GM19468 (cell line): ENCODE results near the gene TPK1.
"Not testable (repeated sequence)": the region's sequence is repeated elsewhere in the genome, so short reads cannot be mapped to it uniquely, and the experiment has no call there.

Experiments used
- ATAC-seq: cut with Tn5 transposase; IDR thresholded peaks from one replicate; pipeline ENCODE4 v1.9.1; 2021; ENCODE audit warnings: mild to moderate bottlenecking, moderate library complexity, moderate number of reproducible peaks; ENCODE audit not compliant: unreplicated experiment; ENCODE audit errors: extremely low read depth

The TPK1 gene

DNA sequence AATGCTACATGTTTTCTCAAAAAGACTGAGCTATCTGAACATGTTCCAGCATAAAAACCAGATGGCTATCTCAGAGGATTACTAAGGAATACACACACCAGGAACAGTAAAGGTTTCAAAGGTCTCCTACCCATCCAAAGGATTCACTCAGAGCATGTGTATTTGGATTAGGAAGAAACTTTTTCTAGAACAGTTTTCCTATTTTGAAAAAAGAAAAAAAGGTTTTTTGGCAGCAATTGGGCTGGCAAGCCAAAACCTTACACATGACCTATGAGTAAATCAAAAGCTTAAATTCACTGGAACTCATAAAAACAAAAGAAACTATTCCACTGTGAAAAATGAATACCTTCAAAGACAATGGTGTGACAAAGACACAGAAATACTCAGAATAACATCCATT is 9.6 kb downstream of the TPK1 start:
- no peak for ATAC-seq

DNA sequence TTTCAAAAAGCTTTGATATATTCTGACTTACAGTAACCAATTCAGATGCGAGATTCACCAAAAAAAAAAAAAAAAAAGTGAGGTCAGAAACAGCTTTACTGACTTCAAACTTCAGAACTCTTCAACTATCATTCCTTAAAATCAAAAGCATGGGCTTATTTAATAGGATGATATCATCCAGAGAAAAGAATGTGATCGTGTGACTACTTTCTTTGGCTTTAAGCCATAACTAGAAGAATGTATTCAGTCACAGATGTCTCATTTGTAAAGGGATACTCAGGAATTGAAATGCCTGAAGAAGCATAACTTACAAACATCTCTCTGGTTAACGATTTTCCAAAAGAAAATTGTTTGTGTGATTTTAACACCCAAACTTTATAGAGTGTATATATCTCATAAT is 11.5 kb downstream of the TPK1 start:
- ATAC-seq, result no peak

GRCh38 chr7:144822223-144822622 is 13.6 kb downstream of the TPK1 start:
- ATAC-seq, result no peak

GRCh38 chr7:144821067-144821466 is 14.8 kb downstream of the TPK1 start:
- peak; percentile 50 for ATAC-seq

DNA sequence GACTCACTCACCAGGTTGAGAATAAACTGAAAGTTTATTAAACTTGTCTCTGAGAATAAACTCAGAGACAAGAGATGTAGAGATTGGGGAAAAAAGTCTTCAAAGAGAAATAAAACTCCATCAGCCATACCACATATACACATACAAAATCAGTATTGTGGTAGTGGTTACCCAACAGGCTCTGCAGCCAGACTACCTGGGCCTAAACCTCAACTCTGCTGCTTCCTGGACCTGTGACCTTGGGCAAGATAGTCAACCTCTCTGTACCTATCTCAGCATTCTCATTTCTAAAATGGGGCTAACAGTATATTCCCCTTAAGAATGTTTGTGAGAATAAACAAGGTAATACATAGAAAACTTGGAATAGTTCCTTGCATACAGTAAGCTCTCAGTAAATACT is 15.3 kb downstream of the TPK1 start:
- no peak for ATAC-seq

GRCh38 chr7:144819566-144819965 is 16.3 kb downstream of the TPK1 start:
- no peak for ATAC-seq

DNA sequence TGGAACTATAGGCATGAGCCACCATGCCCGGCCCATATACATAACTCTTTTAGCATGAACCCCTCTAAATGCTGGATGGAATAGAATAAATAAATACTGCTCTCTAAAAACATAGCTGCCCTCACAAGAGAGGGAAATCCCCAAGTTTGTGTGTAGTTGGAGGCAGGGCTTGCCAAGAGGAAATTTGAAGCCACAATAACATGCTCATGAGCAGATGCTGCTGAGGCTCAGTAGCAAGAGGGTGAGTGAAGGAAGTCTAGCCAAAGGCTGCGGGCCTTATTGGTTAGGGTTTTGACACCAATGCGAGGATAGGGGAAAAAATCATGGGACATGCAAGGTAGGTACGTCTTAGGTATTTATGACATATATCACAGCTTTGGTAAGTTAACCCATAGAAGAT is 17.3 kb downstream of the TPK1 start:
- ATAC-seq, result peak; percentile 52

- no peak for ATAC-seq
Measured at GRCh38 chr7:144817001-144817400, 18.9 kb downstream of the TPK1 start.

DNA sequence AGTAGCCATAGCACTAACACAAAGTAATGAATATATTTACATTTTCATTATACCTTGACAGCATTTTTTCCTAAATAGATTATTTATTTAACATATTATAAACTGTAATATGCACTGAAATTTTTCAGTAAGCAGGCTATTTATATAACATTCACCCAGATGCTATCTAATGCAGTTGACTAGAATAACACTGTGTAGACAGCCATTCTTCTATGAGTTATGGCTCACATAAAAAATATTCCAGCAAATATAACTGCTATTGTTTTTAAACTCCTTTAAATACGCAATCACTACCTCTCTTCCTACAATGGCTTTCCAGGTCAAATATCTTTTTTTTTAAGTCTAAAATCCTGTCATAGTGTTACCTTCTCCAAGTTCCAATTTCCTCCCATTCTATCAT is 21.6 kb downstream of the TPK1 start:
- no peak for ATAC-seq

DNA sequence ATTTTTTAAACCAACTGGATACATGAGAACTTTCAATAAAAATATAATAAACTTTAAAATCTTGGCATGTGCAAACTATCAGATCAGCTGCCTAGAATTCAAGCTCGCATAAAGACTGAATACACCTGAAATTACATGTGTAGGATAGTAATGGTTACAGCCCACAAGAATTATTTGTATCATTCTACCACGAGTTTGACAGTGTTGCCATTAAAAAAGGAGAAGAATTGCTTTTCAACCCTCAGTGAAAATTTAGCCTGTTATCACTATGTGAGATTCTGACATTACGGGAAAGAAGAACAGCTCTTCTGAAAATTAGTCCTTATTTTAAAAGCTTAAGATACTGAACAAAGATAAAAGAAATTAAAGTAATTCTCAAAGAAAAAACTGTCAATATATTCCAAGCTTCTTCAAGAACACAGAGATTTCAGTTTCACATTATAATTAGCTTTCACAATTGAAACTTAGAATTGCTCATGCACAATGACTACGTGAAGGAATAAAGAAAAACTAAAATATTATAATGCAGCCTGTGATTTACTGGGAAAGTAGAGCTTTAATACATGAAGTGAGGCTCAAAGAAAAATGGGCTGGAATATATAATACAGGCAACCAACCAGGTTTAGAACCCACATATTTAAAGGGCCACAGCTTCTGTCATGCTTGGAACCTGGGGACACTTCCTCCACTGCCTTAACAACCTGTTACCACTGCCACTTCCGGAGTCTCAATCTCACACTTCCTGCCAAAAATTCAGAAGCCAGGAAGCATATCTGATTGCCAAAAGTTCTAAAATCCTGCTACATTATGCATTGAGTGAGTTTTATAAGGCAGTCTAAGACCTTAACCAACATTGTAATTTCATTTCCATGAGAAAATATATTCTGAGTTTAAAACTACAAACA is 23.2 kb downstream of the TPK1 start:
- ATAC-seq, result peak; percentile 56

DNA sequence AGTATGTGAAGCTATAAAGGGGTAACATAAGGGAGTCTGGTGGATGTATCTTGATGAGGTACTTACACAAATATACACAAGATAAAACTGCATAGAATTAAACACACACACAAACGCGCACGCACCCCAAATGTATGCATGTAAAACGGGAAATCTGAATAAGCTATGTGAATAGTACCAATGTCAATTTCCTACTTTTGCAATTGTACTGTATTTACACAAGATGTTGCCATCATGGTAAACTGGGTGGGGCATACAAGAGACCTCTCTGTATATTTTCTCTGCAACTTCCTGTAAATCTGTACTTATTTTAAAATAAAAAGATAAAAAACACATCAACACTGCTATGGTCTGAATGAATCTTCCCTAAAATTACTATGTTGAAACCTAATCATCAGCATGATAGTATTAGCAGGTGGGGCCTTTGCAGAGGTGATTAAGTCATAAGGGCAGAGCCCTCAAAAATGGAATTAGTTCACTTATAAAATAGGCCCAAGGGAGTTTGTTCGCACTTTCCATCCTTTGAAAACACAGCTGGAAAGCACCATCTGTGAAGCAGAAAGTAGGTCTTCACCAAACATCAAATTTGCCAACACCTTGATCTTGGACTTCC is 30.1 kb downstream of the TPK1 start:
- ATAC-seq, result no peak

DNA sequence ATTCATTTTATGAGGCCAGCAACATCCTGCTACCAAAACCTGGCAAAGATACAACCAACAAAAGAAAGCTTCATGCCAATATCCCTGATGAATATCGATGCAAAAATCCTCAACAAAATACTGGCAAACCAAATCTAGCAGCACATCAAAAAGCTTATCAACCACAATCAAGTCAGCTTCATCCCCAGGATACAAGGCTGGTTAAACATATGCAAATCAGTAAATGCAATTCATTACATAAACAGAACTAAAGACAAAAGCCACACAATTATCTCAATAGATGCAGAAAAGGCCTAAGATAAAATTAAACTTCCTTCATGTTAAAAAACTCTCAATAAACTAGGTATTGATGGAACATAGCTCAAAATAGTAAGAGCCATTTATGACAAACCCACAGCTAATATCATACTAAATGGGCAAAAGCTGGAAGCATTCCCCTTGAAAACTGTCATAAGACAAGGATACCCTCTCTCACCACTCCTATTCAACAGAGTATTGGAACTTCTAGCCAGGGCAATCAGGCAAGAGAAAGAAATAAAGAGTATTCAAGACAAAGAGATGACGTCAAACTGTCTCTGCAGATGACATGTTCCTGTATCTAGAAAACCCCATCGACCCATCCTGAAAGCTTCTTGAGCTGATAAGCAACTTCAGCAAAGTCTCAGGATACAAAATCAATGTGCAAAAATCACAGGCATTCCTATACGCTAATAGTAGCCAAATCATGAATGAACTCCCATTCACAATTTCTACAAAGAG is 35.0 kb downstream of the TPK1 start:
- ATAC-seq, result not testable (repeated sequence)

DNA sequence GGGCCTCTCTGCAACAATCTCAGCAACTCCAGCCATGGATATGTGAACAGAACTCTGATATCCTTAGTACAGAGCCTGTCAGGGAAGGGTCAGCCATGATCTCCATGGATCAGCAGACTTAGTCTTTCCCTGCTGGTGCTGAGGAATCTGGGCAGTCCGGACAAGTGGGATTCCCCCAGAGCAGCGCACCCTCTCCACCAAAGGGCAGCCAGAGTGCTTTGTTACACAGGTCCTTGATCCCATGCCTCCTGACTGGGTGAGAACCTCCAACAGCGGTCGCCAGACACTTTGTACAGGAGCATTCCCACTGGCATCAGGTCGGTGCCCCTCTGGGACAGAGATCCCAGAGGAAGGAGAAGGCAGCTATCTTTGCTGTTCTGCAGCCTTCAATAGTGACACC is 38.9 kb downstream of the TPK1 start:
- no peak for ATAC-seq

- ATAC-seq, result no peak
Measured at GRCh38 chr7:144792050-144792449, 43.8 kb downstream of the TPK1 start.

DNA sequence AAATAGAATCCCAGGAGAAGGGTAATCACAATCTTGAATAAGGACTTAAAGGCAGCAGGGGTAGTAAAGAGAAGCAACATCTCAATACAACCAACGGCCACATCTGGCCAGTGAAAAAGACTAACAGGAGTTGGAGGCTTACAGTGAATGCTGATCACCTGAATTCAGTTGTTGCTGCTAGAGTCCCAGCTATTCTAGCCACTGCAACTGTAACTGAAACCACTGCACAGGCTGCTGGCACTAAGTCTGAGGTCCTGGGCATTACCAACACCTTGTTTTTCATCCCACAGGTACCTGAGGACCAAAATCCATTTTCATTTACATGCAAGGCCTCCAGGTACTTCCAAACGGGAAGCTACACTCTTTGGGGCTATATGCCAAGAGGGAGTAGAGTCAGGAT is 44.4 kb downstream of the TPK1 start:
- no peak for ATAC-seq

DNA sequence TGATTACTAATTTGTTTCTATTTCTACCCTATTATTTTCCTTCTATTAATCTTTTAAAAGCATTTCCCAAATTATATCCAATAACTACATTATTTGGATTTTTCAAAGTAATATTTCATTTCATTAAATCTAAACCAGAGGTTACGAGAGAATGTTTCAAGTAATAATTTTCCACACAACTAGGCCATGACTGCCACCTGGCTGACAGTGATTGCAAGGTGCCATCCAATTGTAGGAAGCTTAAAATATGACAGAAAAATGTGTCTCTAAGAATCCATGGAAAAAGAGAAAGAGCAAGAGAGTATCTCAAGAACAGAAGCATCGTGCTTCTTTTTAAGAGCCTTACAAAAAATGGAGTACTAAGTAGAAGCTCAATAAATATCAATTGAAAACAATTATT is 48.7 kb downstream of the TPK1 start:
- ATAC-seq, result no peak

DNA sequence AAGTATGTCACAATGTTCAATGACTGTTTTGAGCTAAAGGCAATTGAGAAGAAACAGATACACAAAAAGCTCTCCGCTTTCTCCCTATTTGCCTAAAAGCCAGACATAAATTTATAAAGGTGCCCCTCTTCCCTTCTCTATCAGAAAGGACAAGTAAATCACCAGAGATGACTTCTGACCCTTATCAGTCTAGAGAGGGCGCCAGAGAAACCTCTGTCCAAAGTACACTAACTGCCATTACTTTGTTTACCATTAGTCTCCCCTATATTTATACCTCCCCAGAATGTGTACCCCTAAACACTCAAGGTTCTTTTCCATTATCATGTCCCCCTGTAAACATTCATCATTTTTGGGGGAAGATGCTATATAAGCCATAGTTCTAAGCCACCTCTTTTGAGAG is 49.3 kb downstream of the TPK1 start:
- no peak for ATAC-seq

- ATAC-seq, result no peak
Measured at GRCh38 chr7:144786079-144786478, 49.8 kb downstream of the TPK1 start.

- no peak for ATAC-seq
Measured at GRCh38 chr7:144785521-144785920, 50.3 kb downstream of the TPK1 start.

- ATAC-seq, result no peak
Measured at GRCh38 chr7:144784943-144785342, 50.9 kb downstream of the TPK1 start.

DNA sequence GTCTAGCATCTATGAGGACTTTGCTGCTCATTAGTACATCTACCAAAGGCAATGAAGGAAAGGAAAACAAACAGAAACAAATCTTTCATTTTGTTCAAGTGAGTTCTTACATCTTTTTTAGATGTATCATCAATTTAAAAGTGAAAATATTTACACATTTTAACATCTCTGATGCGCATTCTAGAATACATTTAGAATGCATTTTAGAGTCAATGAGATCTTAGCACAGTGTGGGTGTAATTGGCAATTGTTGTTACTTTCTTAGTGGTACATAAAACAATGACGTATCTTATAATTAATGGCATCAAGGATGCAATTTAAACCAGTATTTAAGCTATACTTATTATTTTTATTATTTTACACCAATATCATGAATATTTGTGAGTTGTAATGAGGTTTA is 51.4 kb downstream of the TPK1 start:
- ATAC-seq, result no peak
